Activated effector memory CD4-positive, alpha-beta T cell treated with anti-CD3 and anti-CD28 coated beads, Interleukin-2, amount 50 U/mL, for 16 hours (primary cell): ENCODE data around the gene KCNA3.
A peak's percentile ranks its signal among the peaks of the same experiment; 100 is the strongest.

Source experiments
- DNase-seq: peaks from one replicate; pipeline ENCODE4 v3.0.0-alpha.2; 2020

KCNA3 gene

DNA sequence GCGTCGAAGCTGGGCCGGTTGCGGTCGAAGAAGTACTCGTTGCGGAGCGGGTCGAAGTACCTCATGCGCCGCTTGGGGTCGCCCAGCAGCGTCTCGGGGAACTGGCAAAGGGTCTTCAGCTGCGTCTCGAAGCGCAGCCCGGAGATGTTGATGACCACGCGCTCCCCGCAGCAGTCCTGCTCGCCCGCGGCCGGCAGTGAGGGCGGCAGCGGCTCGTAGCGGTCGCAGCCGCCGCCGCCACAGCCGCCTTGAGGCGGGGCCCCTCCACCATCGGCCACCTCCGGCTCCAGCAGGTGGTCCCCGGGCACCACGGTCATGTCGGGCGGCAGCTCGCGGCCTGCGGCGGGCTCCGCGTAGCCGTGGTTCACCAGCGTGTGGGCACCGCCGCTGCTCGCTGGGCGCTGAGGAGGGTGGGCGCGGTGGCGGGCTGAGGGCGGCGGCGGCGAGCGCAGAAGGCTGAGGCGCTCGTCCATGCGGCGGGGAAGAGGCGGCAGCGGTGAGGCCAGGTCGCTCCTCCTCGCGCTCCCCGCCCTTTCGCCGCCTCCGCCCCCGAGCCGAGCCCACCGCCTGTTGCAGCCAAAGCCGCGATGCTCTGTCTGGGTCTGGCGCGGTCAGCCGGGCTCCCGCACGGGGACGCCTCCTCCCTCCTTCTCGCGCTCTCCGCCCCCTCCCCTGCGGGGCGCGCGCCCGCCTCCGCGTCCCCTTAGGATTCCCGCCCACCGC, at the start of gene KCNA3:
Gene KCNA3, minus strand, starts transcription at position 604 of the 723 bp plus-strand sequence. Its CDS starts 131 bp downstream, at position 473.
- DNase-seq, result peak; percentile 88

- no peak for DNase-seq
Measured at GRCh38 chr1:110722807-110723206, 48.1 kb upstream of the KCNA3 start.

DNA sequence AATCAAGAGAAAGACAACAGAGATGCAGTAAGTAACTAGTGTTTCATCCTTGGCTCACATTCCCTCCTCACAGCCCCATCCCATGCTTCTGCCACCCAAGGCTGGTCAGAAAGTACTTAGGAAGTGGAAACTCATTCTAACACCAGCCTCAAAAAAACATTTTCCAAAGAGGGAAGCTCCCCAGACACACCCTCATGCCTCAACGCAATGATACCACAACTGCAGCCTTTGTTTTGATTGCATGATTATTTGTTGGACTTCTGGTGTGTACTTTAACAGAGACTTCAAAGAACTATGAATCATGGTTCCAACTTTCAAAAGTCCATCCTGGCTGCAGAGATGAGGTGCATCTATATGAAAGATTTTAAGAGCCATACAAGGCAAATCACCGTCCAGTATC, 45.2 kb upstream of the KCNA3 start:
- DNase-seq, result no peak

- no peak for DNase-seq
Measured at GRCh38 chr1:110718452-110718851, 43.7 kb upstream of the KCNA3 start.

GRCh38 chr1:110717179-110717578, 42.4 kb upstream of the KCNA3 start:
- DNase-seq, result no peak

DNA sequence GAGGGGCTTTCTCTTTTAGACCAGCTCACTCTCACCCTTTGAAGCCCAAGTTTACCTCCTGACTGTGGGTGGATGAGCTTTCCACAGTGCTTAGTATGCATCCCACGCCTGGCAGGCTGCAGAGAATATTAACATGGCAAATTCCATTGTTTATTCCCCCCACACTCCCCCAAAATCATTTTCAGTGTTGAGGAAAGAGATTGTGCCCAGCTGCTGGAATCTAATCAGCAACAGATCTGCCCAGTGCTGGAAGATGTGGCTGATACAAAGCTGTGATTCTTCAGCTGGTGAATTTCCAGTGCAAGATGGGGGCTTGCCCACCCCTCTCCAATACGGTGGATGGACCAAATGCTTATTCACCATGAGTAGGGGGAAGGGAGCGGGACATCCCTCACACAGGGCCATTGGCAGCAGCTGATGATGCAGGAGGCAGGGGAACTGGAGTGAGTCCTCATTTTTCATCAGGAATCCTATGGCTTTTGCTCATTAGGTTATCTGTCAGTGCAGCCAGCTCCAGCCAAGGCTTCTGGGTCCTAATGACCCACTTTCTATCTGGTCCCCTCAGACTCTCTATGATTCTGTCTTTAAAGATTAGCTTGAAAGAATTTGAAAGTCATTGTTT, 39.7 kb upstream of the KCNA3 start:
- no peak for DNase-seq

DNA sequence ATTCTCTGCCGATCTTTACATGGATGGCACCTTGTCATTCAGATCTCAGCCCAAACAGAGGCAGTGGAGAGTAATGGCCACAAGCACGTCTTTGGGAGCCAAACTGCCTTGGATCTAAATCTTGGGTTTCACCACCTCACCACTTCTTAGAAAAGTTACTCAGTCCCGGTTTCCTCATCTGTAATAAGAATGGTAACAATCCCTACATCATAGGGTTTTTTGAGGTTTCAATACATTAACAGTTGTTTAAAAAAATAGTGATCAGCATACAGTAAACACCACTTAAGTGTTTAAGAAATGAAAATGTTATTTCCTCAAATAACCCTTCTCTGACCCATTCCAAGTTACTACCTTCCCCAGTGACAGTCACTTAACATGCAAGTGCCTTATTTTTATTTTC, 38.5 kb upstream of the KCNA3 start:
- DNase-seq, result no peak

GRCh38 chr1:110710314-110710713, 35.6 kb upstream of the KCNA3 start:
- DNase-seq, result no peak

- DNase-seq, result no peak
Measured at GRCh38 chr1:110708974-110709440, 34.3 kb upstream of the KCNA3 start.

- no peak for DNase-seq
Measured at GRCh38 chr1:110707232-110707631, 32.5 kb upstream of the KCNA3 start.

DNA sequence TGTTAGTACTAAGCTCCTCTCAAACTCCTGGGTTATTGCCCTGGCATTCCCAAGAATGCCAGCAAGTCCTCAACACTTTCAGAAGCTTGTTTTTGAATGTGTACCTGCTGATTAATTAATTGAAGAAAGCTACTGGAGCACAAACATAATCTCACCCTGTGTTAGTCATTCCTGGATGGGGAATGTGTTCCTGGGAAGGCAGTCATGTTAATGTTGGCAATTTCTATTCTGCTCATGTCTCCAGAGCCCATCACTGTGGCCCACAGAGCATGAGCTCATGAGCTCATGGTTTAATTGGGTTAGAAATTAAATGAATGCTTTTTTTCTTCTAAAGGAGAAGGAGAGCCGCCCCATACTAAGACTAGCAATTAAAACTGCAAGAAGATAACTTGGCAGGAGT, 31.9 kb upstream of the KCNA3 start:
- DNase-seq, result no peak

- DNase-seq, result no peak
Measured at GRCh38 chr1:110702260-110702659, 27.5 kb upstream of the KCNA3 start.

GRCh38 chr1:110700767-110701166, 26.0 kb upstream of the KCNA3 start:
- no peak for DNase-seq

DNA sequence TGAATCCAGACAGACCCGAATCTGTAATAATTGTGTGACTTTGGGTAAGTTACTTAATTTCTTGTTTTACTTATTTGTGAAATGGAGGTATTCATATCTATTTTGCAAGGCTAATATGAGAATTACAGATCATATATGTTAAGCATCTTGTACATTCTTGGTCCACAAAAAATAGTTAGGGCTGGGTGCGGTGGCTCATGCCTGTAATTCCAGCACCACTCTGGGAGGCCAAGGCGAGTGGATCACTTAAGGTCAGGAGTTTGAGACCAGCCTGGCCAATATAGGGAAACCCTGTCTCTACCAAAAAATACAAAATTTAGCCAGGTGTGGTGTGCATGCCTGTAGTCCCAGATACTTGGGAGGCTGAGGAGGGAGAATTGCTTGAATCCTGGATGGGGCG, 22.9 kb upstream of the KCNA3 start:
- no peak for DNase-seq

DNA sequence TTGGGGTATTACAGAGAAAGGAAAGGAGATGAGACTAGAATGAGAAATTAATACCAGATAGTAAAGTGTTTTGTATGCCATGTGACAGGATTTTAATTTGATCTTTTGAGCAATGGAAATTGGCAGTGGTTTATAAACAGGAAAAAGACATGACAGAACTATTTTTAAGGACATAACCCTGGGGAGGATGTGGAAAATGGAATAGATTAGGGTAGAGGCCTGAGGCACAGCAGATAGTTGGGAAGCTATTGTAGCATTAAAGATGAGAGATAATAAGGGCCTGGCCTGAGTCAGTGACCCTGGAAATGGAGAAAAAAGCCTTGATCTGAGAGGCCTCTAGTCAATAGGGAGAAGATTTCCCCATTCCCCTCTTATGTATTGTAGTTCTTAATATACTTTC, 22.1 kb upstream of the KCNA3 start:
- DNase-seq, result no peak

DNA sequence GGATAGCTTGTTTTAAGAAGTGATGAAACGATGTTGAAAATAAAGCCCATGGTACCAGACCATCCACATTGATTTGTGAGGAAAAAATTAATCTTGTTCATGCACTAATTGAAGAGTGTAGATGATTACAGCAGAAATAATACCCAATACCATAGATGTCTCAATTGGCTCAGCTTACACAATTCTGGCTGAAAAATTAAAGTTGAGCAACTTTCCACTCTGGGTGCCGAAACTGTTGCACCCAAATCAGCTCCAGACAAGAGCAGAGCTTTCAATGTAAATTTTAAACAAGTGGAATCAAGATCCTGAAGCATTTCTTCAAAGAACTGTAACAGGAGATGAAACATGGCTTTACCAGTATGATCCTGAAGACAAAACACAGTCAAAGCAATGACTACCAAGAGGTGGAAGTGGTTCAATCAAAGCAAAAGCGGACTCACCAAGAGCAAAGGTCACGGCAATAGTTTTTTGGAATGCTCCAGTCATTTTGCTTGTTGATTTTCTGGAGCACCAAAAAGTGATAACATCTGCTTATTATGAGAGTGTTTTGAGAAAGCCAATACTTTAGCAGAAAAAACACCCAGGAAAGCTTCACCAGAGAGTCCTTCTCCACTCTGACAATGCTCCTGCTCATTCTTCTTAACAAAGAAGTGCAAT, 16.1 kb upstream of the KCNA3 start:
- DNase-seq, result no peak

DNA sequence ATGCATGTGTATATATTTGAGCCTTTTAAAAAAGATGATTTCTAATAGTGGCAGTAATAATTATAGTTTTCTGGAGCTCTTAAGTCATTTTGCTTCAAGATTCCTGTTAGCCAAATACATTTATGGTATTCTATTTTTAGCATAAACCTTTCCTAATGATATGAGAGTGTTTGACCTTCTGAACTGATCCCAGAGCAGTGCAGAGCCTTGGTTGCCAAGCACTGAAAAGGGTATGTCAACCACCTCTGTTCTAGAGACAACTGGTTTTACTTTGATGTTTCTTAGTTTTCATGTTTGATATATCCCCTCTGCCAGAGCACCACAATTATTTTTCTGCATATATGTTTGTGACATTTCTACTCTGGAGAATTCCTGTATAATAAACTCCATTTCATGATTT, 15.1 kb upstream of the KCNA3 start:
- DNase-seq, result no peak

DNA sequence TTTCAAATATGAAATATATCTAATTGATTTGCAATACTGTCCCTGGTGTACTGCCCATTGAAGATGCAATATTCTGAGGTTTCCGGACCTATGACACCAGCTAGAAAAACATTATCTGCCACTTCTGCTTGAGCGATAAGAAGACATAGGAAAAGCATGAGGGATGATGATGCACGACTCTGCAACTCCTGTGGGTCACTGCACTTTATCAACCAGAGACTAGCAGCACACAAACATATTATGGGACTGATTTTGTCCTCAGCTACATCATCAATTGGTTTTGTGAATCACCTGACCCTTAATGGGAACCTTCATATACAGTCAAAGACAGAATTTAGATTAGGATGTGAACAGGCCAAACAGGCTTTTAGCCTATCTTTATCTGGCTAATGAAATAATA, 13.8 kb upstream of the KCNA3 start:
- DNase-seq, result no peak

DNA sequence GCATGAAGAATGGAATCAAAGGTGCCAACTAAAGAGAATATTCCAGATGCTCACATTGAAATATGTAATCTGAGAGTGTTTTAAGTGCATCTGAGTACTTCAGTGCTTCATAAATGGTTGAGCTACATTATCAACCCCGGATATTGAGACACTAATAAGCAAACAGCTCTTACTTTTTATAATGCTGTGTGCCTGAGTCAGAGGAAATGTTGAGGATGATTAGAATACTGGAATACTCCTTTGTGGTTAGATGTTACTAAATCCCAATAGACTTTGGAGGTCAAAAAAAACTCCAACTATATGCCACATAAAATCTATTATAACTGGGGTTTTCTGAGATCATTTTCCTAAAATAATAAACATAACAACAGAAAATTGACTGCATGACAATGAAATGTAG, 12.5 kb upstream of the KCNA3 start:
- no peak for DNase-seq

GRCh38 chr1:110686188-110686587, 11.4 kb upstream of the KCNA3 start:
- peak; percentile 67 for DNase-seq

GRCh38 chr1:110684491-110684890, 9.8 kb upstream of the KCNA3 start:
- no peak for DNase-seq

GRCh38 chr1:110682898-110683297, 8.2 kb upstream of the KCNA3 start:
- no peak for DNase-seq

DNA sequence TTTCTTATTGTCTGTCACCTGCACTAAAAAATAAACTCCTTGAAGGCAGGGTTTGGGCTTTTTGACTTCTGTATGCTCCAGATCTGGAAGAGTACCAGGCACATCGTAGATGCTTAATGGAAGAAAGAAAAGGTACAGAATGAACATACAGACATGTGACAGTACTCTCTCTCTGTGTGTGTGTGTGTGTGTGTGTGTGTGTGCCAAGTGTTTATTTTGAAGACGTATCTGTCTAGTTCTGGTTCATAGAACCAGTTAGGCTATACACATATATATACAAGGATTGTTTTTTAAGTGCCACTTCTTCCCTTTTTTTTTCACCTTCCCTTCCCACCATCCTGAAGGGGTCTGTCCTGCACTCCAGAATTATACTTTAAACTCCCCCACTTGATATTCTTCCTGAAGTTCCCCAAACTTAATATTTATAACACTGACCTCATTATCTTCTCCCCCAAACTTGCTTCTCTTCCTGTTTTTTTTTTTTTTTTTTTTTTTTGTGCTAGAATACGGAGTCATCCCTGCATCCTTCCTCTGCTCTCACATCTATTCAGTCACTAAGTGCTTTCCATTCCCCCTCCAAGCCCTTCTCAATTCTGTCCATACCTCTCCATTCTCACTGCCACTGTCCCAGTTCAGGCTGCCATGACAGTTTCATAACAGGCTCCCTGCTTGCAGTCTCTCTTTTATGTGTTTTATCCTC, 5.4 kb upstream of the KCNA3 start:
- no peak for DNase-seq

GRCh38 chr1:110677526-110677925, 2.8 kb upstream of the KCNA3 start:
- no peak for DNase-seq
